GM12878 (cell line): ENCODE measurements around the gene UGT2A1.

ENCODE experiments used
- NFXL1 ChIP-seq: fragments of 450-650 bp; IDR thresholded peaks from 2 replicates; pipeline ENCODE4 v1.6.1; 2017; ENCODE audit warnings: antibody characterized with exemption, mild to moderate bottlenecking, borderline replicate concordance
- TCF7 ChIP-seq: IDR thresholded peaks from 2 replicates; pipeline ENCODE4 v1.6.1; 2014; ENCODE audit warnings: antibody characterized with exemption, borderline replicate concordance

DNA sequence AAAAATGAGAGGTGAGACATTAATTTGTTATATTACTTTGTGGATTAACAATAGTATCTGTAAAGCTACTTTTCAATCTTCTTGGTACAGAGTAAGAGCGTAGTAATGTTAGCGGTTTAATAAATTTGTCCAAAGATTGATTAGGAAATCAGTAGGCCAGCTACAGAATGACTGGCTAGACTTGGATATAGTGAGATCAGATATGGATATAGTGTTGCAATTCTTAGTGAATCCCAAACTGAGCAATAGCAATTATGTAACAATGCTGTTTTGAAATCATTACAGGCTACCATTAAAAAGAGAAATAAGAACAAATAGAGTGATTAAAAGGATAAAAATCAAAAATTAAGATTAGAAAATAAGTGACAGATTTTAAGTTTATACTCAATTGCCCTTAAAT is 12.8 kb downstream of the UGT2A1 start:
- TF ChIP-seq NFXL1 (no peak), TCF7 (no peak)
